Astrocyte (in vitro differentiated cells and primary cell): ENCODE data around the gene MTX3. TPM values are rescaled to one million over a fixed set of nuclear protein-coding genes. Genes with fewer than 3 reads are reported as not detected.

Experiments
- DNase-seq: peaks from one replicate; pipeline ENCODE4 v3.0.0-alpha.2; 2010; ENCODE audit warnings: low read depth
- FAIRE-seq: peaks from 2 replicates; lab custom pipeline; 2011; peaks lifted over from hg19 to GRCh38; lab: Jason Lieb, UNC
- H2AFZ ChIP-seq: 2 replicates; pipeline ENCODE4 v1.6.0; 2012; ENCODE audit warnings: low read depth, low read length, inconsistent platforms
- H3K27ac ChIP-seq: 2 replicates; pipeline ENCODE4 v1.5.1; 2011; ENCODE audit warnings: low read depth, low read length, inconsistent platforms
- H3K27me3 ChIP-seq: 2 replicates; pipeline ENCODE4 v1.6.0; 2011; ENCODE audit warnings: low read length, inconsistent platforms; ENCODE audit not compliant: insufficient read depth
- H3K36me3 ChIP-seq: 2 replicates; pipeline ENCODE4 v1.5.1; 2011; ENCODE audit warnings: low read length, inconsistent platforms; ENCODE audit not compliant: insufficient read depth
- H3K4me1 ChIP-seq: 2 replicates; pipeline ENCODE4 v1.5.1; 2011; ENCODE audit warnings: low read length, inconsistent platforms; ENCODE audit not compliant: insufficient read depth
- H3K4me2 ChIP-seq: 2 replicates; pipeline ENCODE4 v1.6.0; 2012; ENCODE audit warnings: low read length, inconsistent platforms
- H3K4me3 ChIP-seq: 2 replicates; pipeline ENCODE4 v1.5.1; 2011; ENCODE audit warnings: low read depth, mild to moderate bottlenecking, low read length, inconsistent platforms; ENCODE audit not compliant: insufficient read depth
- H3K79me2 ChIP-seq: 2 replicates; pipeline ENCODE4 v1.6.0; 2012; ENCODE audit warnings: mild to moderate bottlenecking, low read length, inconsistent platforms; ENCODE audit not compliant: insufficient read depth
- H3K9ac ChIP-seq: 2 replicates; pipeline ENCODE4 v1.6.0; 2012; ENCODE audit warnings: mild to moderate bottlenecking, low read length, inconsistent platforms
- H3K9me3 ChIP-seq: 2 replicates; pipeline ENCODE4 v1.5.1; 2012; ENCODE audit warnings: low read depth, mild to moderate bottlenecking, low read length, inconsistent platforms; ENCODE audit not compliant: insufficient read depth
- H4K20me1 ChIP-seq: 2 replicates; pipeline ENCODE4 v1.6.0; 2012; ENCODE audit warnings: low read length, inconsistent platforms; ENCODE audit not compliant: insufficient read depth
- H3K27ac Mint-ChIP-seq: one replicate; pipeline ENCODE4 v1.8.0; 2021; ENCODE audit warnings: mild to moderate bottlenecking, mixed read lengths; ENCODE audit not compliant: unreplicated experiment
- H3K27me3 Mint-ChIP-seq: one replicate; pipeline ENCODE4 v1.8.0; 2021; ENCODE audit warnings: low read depth, mixed read lengths; ENCODE audit not compliant: unreplicated experiment
- H3K36me3 Mint-ChIP-seq: one replicate; pipeline ENCODE4 v1.8.0; 2021; ENCODE audit warnings: low read depth, mixed read lengths; ENCODE audit not compliant: unreplicated experiment
- H3K4me1 Mint-ChIP-seq: one replicate; pipeline ENCODE4 v1.8.0; 2021; ENCODE audit warnings: low read depth, mixed read lengths; ENCODE audit not compliant: unreplicated experiment
- H3K4me3 Mint-ChIP-seq: one replicate; pipeline ENCODE4 v1.8.0; 2021; ENCODE audit warnings: mild to moderate bottlenecking, moderate library complexity, mixed read lengths; ENCODE audit not compliant: unreplicated experiment
- H3K9me3 Mint-ChIP-seq: one replicate; pipeline ENCODE4 v1.8.0; 2021; ENCODE audit warnings: mild to moderate bottlenecking, mixed read lengths; ENCODE audit not compliant: unreplicated experiment
- CTCF ChIP-seq: IDR thresholded peaks from 2 replicates; pipeline ENCODE4 v1.5.1; 2011; ENCODE audit warnings: low read depth, mild to moderate bottlenecking, inconsistent platforms, low read length, moderate library complexity; ENCODE audit not compliant: insufficient read depth
- EZH2 ChIP-seq: IDR thresholded peaks from 2 replicates; pipeline ENCODE4 v1.6.1; 2012; ENCODE audit warnings: mild to moderate bottlenecking, low read length, inconsistent platforms; ENCODE audit not compliant: insufficient read depth
- total RNA-seq: library from RNA; stranded (reverse); gene quantifications from 2 replicates; pipeline ENCODE4 v1.2.1, GENCODE V29; 2021

Gene MTX3
- total RNA-seq, 1 donor from 2014 or later, result 14.0 TPM

- Histone ChIP-seq H3K79me2 (no peaks in the 10 kb centered on the region), H3K4me3 (no peak overlapping the region), H3K36me3 (no peaks in the 10 kb centered on the region), H4K20me1 (no peaks in the 10 kb centered on the region), H2AFZ (no peak overlapping the region), H3K9ac (no peak overlapping the region), H3K27me3 (no peaks in the 10 kb centered on the region), H3K9me3 (no peaks in the 10 kb centered on the region), H3K4me1 (no peaks in the 10 kb centered on the region), H3K4me2 (no peak overlapping the region), H3K27ac (no peak overlapping the region)
- Mint-ChIP-seq H3K36me3 (no peaks in the 10 kb centered on the region), H3K9me3 (no peaks in the 10 kb centered on the region), H3K27ac (no peak overlapping the region), H3K27me3 (no peaks in the 10 kb centered on the region), H3K4me3 (no peak overlapping the region), H3K4me1 (peaks cover 2% of the 10 kb centered on the region)
- no peak for FAIRE-seq
- TF ChIP-seq EZH2 (no peak), CTCF (no peak)
- DNase-seq, result no peak
Observed at GRCh38 chr5:79932510-79933504, 58.3 kb downstream of the MTX3 start.

GRCh38 chr5:79931866-79932265, 59.2 kb downstream of the MTX3 start:
- H3K9me3 Mint-ChIP-seq, result no peaks in the 10 kb centered on the region
- Histone ChIP-seq H3K4me1 (no peaks in the 10 kb centered on the region), H3K4me3 (no peak overlapping the region), H3K79me2 (no peaks in the 10 kb centered on the region), H3K4me2 (no peak overlapping the region), H4K20me1 (no peaks in the 10 kb centered on the region), H3K27me3 (no peaks in the 10 kb centered on the region), H3K36me3 (no peaks in the 10 kb centered on the region), H2AFZ (no peak overlapping the region), H3K9me3 (no peaks in the 10 kb centered on the region), H3K9ac (no peak overlapping the region), H3K27ac (no peak overlapping the region)
- peaks cover 2% of the 10 kb centered on the region for H3K4me1 Mint-ChIP-seq
- no peak overlapping the region for H3K4me3 Mint-ChIP-seq
- no peak for TF ChIP-seq EZH2
- TF ChIP-seq CTCF, result no peak
- FAIRE-seq, result no peak
- H3K27me3 Mint-ChIP-seq, result no peaks in the 10 kb centered on the region
- no peak overlapping the region for H3K27ac Mint-ChIP-seq
- DNase-seq, result no peak
- H3K36me3 Mint-ChIP-seq, result no peaks in the 10 kb centered on the region

- Histone ChIP-seq H3K36me3 (no peaks in the 10 kb centered on the region), H4K20me1 (no peaks in the 10 kb centered on the region), H3K27ac (no peak overlapping the region), H3K4me3 (no peak overlapping the region), H3K79me2 (no peaks in the 10 kb centered on the region), H3K27me3 (no peaks in the 10 kb centered on the region), H3K9ac (no peak overlapping the region), H3K4me2 (no peak overlapping the region), H2AFZ (no peak overlapping the region), H3K9me3 (no peaks in the 10 kb centered on the region), H3K4me1 (no peaks in the 10 kb centered on the region)
- FAIRE-seq (no peak), DNase-seq (no peak)
- H3K4me3 Mint-ChIP-seq, result no peak overlapping the region
- no peak overlapping the region for H3K27ac Mint-ChIP-seq
- H3K36me3 Mint-ChIP-seq, result no peaks in the 10 kb centered on the region
- no peaks in the 10 kb centered on the region for H3K4me1 Mint-ChIP-seq
- TF ChIP-seq EZH2 (no peak), CTCF (no peak)
- no peaks in the 10 kb centered on the region for H3K9me3 Mint-ChIP-seq
- no peaks in the 10 kb centered on the region for H3K27me3 Mint-ChIP-seq
Observed at GRCh38 chr5:79931409-79931808, 59.7 kb downstream of the MTX3 start.
